Glomerular visceral epithelial cell (primary cell): Measurements from ENCODE around the gene MOSPD3.
"Not testable (repeated sequence)": the region's sequence is repeated elsewhere in the genome, so short reads cannot be mapped to it uniquely, and the experiment has no call there.

Experiments used
- DNase-seq: peaks from one replicate; pipeline ENCODE4 v3.0.0-alpha.2; 2016; ENCODE audit errors: extremely low spot score

Gene MOSPD3

GRCh38 chr7:100626055-100626454 is 13.7 kb downstream of the MOSPD3 start:
- no peak for DNase-seq

- DNase-seq, result peak; percentile 81
Measured at GRCh38 chr7:100626530-100627237, 14.3 kb downstream of the MOSPD3 start.

GRCh38 chr7:100627238-100627549 is 14.9 kb downstream of the MOSPD3 start:
- DNase-seq, result no peak

DNA sequence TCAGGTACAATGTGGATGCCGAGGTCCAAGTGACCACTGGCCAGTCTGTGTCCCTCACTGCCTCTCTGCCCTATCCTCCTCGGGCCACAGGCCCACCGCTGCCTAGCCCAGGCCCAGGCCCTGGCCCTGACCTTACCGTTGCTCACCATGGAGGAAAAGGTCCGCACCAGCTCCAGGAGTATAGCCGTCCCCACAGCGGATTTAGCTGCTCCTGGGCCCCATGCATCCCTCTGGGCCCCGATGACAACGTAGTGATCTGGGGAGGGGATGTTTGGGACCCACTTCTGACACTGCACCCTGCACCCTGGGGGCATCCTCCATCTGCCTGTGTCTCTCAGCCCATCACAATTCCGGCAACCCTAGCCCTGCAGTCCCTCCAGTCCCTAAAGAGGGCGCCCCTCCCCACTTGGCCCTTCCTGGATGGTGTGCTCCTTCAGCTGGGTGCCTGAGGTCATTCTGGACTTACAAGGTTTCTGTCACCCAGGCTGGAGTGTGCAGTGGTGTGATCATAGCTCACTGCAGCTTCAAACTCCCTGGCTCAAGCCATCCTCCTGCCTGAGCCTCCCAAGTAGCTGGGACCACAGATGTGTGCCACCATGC is 16.9 kb downstream of the MOSPD3 start:
- DNase-seq, result no peak

DNA sequence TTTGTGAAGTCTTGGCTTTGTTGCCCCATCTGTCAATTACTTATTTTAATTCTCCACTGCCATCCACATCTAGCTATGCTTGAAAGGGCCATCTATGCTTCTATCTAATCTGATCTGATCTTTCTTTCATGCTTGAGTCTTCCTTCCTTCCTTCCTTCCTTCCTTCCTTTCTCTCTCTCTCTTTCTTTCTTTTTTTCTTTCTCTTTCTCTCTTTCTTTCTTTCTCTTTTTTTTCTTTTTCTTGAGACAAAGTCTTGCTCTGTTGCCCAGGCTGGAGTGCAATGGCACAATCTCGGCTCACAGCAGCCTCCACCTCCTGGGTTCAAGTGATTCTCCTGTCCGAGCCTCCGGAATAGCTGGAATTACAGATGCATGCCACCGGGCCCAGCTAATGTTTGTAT is 17.7 kb downstream of the MOSPD3 start:
- DNase-seq, result no peak

DNA sequence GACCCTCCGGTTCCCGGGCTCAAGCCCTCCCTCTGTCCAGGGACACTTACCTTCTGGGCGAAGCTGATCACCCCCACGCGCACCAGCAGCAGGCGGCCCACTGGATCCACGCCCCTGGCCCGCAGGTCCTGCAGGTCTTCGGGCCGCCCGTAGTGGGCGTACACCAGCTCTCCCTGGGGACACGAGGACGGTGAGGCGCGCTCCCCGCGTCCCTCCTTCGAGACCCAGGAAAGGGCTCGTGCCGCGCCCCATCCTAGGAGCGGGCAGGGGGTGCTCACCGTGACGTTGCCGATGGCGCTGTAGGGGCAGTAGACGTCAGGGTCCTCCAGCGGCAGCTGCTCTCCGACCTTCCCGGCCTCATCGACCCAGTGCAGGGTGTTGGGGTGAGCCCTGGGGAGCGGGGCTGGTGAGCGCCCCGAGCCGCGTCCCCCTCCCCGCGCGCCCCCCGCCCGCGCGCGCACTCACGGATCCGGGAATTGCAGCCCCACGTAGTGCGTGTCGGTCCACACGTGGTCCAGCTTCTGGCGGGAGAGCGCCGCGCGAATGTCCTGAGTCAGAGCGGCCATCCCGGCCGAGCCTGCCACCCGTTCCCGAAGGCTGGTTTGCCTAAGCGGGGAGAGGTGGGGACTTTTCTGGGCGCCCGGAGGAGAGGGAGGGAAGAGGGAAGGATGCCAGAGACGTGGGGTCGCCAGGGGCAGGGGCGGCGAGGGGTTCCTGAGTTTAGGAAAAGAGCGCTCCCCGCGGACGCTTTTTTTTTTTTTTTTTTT is 20.8 kb downstream of the MOSPD3 start:
- DNase-seq, result no peak

- DNase-seq, result no peak
Measured at GRCh38 chr7:100639995-100640516, 27.7 kb downstream of the MOSPD3 start.

DNA sequence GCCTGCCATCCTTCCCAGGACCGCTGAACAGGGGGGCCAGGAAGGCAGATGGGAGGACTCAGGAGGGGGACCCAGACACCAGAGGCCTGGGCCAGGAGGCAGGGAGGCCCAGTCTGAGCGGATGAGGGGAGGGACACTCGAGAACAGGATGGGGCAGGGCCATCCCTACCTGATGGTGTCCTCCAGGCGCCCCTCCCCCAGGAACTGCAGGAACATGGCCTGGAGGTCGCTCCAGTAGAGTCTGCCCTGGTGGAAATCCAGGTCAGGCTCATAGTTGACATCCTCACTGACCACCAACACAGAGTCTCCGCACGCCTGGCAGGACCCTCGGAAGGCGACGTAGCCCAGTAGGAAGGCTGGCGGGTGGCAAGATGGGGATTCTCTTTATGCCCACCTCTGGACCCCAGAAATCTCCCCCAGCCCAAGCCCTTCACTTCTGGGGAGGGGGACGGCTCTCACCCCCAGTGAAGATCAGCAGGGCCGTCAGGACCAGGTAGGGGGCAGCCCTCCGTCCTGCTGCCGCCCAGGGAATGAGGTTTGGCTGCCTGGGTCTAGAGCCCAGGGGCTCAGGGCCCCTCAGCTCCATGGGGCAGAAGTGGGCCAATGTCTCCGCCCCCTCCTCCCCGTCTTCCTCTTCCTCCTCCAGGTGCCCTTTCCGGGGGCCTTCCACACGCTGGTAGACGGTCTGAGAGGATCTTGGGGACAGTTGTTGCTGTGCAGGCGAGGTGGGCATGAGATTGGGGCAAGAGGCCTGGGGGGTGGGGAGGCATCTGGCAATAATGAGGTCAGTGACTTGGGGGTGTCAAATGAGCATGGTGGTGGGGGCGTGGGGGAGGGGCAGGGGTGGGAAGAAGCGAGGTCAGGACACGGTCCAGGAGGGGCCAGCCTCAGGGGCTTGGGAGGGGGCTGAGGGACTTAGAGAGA is 28.4 kb downstream of the MOSPD3 start:
- DNase-seq, result no peak

- no peak for DNase-seq
Measured at GRCh38 chr7:100641463-100641859, 29.1 kb downstream of the MOSPD3 start, which contains the start of gene TFR2. TSS of gene TFR2 (minus strand) at chr7:100641552. CDS start at chr7:100641509, 43 bp downstream.

DNA sequence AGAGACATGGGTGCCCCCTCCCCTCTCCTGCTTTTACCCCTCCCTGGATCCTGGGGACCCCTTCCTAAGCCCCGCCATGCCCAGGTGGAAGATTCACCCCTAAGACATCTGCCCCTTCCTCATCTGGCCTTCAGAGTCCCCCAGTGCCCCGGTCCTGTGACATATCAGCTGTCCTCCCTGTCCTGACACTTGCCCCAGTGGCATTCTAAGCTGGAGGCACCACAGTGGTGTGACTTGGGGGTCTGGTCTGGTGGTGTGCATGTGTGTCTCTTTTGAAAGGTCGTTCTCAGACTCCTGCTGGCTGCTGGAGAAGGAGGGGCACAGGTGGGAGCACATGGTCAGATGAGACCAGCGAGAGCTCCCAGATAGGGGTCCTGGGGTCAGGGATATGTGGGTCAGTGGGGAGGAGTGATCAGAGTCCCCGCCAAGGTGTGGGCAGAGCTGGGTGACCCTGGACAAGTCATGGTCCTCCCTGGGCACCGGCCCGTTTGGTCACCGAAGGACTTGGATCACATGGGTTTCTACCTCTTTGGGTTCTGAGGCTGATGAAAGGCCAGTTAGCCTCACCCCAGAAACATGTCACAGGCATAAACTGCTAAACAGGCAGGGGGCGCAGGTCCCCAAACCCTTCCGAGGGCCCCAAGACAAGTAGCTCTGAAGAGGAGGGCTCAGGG is 29.7 kb downstream of the MOSPD3 start:
- DNase-seq, result no peak

DNA sequence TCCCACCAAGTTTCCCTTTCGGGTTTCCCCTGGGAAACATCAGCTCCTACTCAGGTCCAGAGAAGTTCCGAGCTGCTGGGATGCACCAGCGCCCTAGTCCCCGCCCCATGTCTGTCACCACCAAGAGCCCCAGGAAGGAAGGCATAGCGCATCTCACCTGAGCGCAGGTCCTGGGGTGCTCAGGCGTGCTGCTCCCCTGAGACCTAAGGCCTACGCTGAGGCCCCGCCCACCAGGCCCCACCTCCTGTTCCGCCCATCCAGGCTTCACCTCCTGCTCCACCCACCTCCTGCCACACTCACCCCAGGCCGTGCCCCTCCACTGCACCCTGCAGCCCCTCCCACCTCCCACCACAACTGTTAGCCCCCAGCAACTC is 30.2 kb downstream of the MOSPD3 start:
- DNase-seq, result no peak

GRCh38 chr7:100649826-100650565 is 37.7 kb downstream of the MOSPD3 start:
- DNase-seq, result no peak

DNA sequence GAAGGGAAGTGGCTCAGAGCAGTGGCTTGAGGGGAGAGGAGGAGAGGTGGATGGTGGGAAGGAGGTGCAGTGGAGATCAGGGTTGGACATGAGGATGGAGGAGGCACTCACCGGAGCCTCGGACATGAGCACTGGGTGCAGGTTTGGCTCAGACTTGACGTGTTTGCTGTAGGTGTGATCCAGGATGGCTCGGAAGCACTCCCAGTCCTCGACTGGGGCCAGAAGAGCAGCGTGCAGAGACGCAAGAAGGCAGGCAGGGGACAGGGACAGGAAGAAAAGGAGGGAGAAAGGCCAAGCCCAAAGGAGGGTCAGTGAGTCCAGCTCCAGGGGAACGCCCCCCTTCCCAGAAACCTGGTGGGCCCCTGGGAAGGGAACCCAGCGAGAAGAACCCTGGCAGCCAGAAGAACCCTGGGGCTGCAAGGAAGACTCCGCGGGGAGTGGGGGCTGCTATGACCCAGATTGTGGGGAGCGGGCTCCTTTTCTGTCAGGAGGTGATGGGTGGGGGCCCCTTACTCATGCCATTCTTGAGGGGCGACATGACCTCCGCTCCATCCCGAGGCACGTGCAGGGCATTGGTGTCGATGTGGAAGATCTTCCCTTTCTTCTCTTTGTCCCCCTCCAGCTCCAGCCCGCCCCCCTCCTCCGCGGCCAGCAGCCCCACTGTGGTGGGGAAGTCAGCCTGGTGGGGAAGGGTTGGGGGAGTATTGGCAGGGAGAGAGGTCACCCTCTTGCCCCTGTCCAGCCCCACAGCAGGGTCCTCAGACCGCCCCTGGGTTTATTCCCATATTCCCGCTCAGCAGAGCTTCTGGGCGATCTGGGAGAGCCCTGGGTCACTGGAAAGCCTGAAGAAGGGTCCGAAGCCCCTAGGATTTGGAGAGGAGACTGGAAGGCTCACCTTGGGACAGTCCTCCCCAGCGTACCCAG is 42.8 kb downstream of the MOSPD3 start:
- no peak for DNase-seq

GRCh38 chr7:100655908-100656674 is 43.8 kb downstream of the MOSPD3 start, which contains the start of gene ACTL6B:
TSS of gene ACTL6B (minus strand) at chr7:100656448. CDS start at chr7:100656354, 94 bp downstream.
- no peak for DNase-seq

GRCh38 chr7:100662194-100662776 is 49.9 kb downstream of the MOSPD3 start:
- not testable (repeated sequence) for DNase-seq
